Measurements from ENCODE around the gene ERFL. TPM values are rescaled to one million over a fixed set of nuclear protein-coding genes. Genes with fewer than 3 reads are reported as not detected.

ERFL gene
- total RNA-seq, 2 donors from 2014 or later: not detected

GRCh38 chr19:41951686-41952172, 23.5 kb upstream of the ERFL start:
- Histone ChIP-seq H3K27me3 (no peaks in the 10 kb centered on the region), H3K4me3 (no peak overlapping the region), H3K9me3 (no peaks in the 10 kb centered on the region), H3K36me3 (no peaks in the 10 kb centered on the region), H3K4me1 (no peaks in the 10 kb centered on the region), H3K27ac (no peak overlapping the region)
- peak in 1 of 2 donors; percentile 98 for TF ChIP-seq CTCF (IDR thresholded peaks at IDR 0.05)
- DNase-seq (ENCODE audit: low spot score): peak; percentile 83

GRCh38 chr19:41947091-41947490, 18.8 kb upstream of the ERFL start:
- no peak for DNase-seq (ENCODE audit: low spot score)
- TF ChIP-seq CTCF (IDR thresholded peaks at IDR 0.05): no peak
- Histone ChIP-seq H3K9me3 (no peaks in the 10 kb centered on the region), H3K4me1 (no peaks in the 10 kb centered on the region), H3K4me3 (no peak overlapping the region), H3K36me3 (no peaks in the 10 kb centered on the region), H3K27ac (no peak overlapping the region), H3K27me3 (no peaks in the 10 kb centered on the region)

- H3K4me1 ChIP-seq: peaks cover 0 to 12% of the 10 kb centered on the region in 2 donors
- no peak for DNase-seq (ENCODE audit: low spot score)
- no peaks in the 10 kb centered on the region for H3K36me3 ChIP-seq
- H3K27me3 ChIP-seq: peaks cover 0 to 12% of the 10 kb centered on the region in 2 donors
- TF ChIP-seq CTCF (IDR thresholded peaks at IDR 0.05): no peak
- H3K27ac ChIP-seq: no peak overlapping the region
- no peaks in the 10 kb centered on the region for H3K9me3 ChIP-seq
- H3K4me3 ChIP-seq: no peak overlapping the region
Observed at GRCh38 chr19:41945135-41945766, 17.0 kb upstream of the ERFL start.

GRCh38 chr19:41944336-41944735, 16.1 kb upstream of the ERFL start:
- no peak for DNase-seq (ENCODE audit: low spot score)
- Histone ChIP-seq H3K27me3 (peaks cover 0 to 17% of the 10 kb centered on the region in 2 donors), H3K4me3 (no peak overlapping the region)

GRCh38 chr19:41941410-41942202, 13.4 kb upstream of the ERFL start:
- no peak for TF ChIP-seq CTCF (IDR thresholded peaks at IDR 0.05)
- no peak overlapping the region for H3K27ac ChIP-seq
- H3K9me3 ChIP-seq: no peaks in the 10 kb centered on the region
- peaks cover 0 to 18% of the 10 kb centered on the region in 2 donors for H3K4me1 ChIP-seq
- H3K27me3 ChIP-seq: peaks cover 0 to 17% of the 10 kb centered on the region in 2 donors
- no peaks in the 10 kb centered on the region for H3K36me3 ChIP-seq
- no peak overlapping the region for H3K4me3 ChIP-seq
- no peak for DNase-seq (ENCODE audit: low spot score)

More at GRCh38 chr19:41944336-41944735, 16.1 kb upstream of the ERFL start:
- H3K27ac ChIP-seq: no peak overlapping the region
- peaks cover 0 to 18% of the 10 kb centered on the region in 2 donors for H3K4me1 ChIP-seq
- no peak for TF ChIP-seq CTCF (IDR thresholded peaks at IDR 0.05)
- H3K36me3 ChIP-seq: no peaks in the 10 kb centered on the region
- H3K9me3 ChIP-seq: no peaks in the 10 kb centered on the region

Data from right atrium auricular region (tissue), 2 donors.